ENCODE data around the gene SLC23A2. TPM values are rescaled to one million over a fixed set of nuclear protein-coding genes. Genes with fewer than 3 reads are reported as not detected.

SLC23A2 gene
- total RNA-seq, 4 donors from 2014 or later, result 5.0 to 11.6 (median 7.9) TPM

DNA sequence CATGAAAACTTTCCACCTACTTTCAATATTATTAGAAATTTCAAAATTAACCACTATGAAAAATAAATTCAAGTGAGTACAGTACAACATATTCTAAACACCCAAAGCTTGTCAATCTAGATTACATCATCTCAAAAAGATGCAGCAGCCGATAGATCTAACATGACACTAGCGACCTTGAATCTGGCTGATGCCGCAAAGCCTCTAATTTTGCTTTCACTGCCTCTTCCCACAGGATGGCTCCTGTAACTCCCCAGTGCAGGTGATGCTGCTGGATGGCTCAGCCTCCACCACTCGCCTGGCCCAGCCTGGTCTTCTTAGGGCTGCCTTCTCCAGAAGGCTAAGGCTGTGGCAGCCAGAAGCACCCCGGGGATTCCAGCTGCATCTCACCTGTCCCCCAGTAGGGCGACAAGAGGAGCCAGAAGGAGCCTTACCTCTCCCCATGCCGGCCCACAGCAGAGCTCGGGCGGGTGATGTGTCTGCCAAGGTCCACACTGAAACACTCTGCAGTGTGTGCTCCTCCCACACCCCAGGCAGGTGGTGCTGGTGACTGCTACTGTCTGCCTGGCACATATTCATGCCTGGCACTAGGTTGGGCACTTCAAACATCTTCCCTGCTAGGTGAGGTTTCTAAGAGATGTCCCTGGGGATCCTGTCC is 82.1 kb downstream of the SLC23A2 start:
- in situ Hi-C loops (cut with MboI; ENCODE audit: low pct_ligation_motif_present in 1 of 4, low pct_unique_long_range_greater_than_20kb in 1 of 4, low sequenced_read_pairs in 3 of 4), result no loop called here
- WGBS, 2 donors (ENCODE audit: low coverage in 1 of 2), result 77 to 100% methylated on average over 2 to 8 of the region's 9 CpGs
- TF ChIP-seq, protein P1, sequence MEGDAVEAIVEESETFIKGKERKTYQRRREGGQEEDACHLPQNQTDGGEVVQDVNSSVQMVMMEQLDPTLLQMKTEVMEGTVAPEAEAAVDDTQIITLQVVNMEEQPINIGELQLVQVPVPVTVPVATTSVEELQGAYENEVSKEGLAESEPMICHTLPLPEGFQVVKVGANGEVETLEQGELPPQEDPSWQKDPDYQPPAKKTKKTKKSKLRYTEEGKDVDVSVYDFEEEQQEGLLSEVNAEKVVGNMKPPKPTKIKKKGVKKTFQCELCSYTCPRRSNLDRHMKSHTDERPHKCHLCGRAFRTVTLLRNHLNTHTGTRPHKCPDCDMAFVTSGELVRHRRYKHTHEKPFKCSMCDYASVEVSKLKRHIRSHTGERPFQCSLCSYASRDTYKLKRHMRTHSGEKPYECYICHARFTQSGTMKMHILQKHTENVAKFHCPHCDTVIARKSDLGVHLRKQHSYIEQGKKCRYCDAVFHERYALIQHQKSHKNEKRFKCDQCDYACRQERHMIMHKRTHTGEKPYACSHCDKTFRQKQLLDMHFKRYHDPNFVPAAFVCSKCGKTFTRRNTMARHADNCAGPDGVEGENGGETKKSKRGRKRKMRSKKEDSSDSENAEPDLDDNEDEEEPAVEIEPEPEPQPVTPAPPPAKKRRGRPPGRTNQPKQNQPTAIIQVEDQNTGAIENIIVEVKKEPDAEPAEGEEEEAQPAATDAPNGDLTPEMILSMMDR (IDR thresholded peaks at IDR 0.05), result no peak
- TF ChIP-seq EP300 (IDR thresholded peaks at IDR 0.05; ENCODE audit: low read depth) (no peak), POLR2AphosphoS5 (IDR thresholded peaks at IDR 0.05) (no peak), POLR2A (IDR thresholded peaks at IDR 0.05) (no peak)

DNA sequence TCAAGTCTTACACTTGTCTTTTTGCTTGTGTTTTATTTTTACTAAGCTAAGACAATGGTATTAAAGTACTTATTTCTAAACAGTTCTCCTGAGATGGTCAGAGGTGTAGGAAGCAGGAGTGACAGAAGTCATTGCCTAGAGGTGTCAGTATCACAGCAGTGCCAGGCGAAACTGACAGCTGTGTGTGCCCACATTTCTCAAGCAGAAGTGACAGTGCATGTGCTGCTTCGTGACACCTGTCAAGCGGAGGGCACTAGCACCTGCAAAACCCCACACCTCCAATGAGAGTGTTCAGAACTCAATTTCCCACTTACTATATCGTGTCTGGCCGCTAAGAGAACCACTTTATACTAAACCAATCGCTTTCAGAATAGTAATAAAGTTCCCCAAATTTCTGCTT is 82.8 kb downstream of the SLC23A2 start:
- peak; percentile 38 for DNase-seq
- no peaks in the 10 kb centered on the region for H3K27me3 ChIP-seq
- WGBS, 2 donors (ENCODE audit: low coverage in 1 of 2), result 89 to 91% methylated on average over 3 to 6 of the region's 6 CpGs
- in situ Hi-C loops (cut with MboI; ENCODE audit: low pct_ligation_motif_present in 1 of 4, low pct_unique_long_range_greater_than_20kb in 1 of 4, low sequenced_read_pairs in 3 of 4), result no loop called here
- H3K36me3 ChIP-seq, result no peaks in the 10 kb centered on the region
- intact Hi-C loops (cut with DNase I; ENCODE audit: low total_unique reads), result no loop called here
- no peak overlapping the region for H3K27ac ChIP-seq
- no peak overlapping the region for H3K4me3 ChIP-seq
- peaks cover 0 to 10% (median 7%) of the 10 kb centered on the region in 4 donors for H3K4me1 ChIP-seq
- H3K9me3 ChIP-seq, result no peaks in the 10 kb centered on the region
- TF ChIP-seq, protein P1 (IDR thresholded peaks at IDR 0.05), result no peak
- no peak for TF ChIP-seq POLR2AphosphoS5 (IDR thresholded peaks at IDR 0.05)
- TF ChIP-seq POLR2A (IDR thresholded peaks at IDR 0.05), result no peak
- TF ChIP-seq EP300 (IDR thresholded peaks at IDR 0.05; ENCODE audit: low read depth), result no peak

More for the DNA sequence above, 82.1 kb downstream of the SLC23A2 start:
- H3K4me3 ChIP-seq, result no peak overlapping the region
- peaks cover 0 to 10% (median 7%) of the 10 kb centered on the region in 4 donors for H3K4me1 ChIP-seq
- H3K9me3 ChIP-seq, result no peaks in the 10 kb centered on the region
- no peaks in the 10 kb centered on the region for H3K27me3 ChIP-seq
- H3K27ac ChIP-seq, result no peak overlapping the region
- intact Hi-C loops (cut with DNase I; ENCODE audit: low total_unique reads), result no loop called here
- no peaks in the 10 kb centered on the region for H3K36me3 ChIP-seq
- no peak for DNase-seq

DNA sequence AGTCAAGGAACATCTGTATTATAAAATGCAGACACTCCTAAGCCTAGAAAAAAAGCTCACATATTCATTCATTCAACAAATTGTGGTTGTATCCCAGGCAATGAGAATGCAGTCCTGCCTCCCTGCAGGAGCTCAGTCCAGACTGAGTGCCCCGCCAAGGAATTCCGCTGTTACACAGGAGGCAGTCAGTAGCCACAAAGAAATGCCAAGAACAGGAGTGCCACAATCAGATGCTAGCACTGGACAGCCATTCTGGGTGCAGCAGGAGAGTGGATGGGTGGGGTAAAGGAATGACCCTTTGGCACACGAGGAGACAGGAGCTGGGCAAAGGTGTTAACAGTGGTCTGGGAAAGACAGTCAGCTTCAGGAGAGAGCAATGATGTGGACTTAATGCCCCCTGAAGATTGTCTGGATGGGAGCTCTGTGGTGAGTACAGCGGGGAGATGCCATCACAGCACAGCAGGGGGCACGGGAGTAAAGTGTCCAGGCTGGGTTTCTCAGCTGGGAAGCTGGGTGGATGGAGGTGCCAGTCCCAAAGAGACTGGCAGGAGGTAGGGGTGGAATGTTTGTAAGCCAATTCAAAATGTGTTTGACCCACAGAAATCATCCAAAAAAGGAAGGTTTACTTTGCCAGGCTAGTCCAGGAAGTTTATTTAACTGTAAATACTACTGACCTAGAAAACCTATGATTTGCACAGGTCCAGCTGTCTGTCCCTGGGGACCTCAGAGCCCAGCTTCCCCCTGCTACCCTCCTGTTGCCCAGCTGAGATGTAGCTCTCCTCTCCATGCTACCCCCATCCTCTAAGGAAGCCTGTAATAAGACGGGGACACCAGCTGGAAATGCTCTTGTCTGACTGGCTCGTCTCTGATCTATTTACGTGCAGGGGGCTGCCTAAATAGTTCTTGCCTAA is 84.1 kb downstream of the SLC23A2 start:
- WGBS, 2 donors (ENCODE audit: low coverage in 1 of 2), result 63% methylated on average over 8 of the region's 8 CpGs; no CpG with 5 or more reads in 1 of the 2 donors
- TF ChIP-seq EP300 (IDR thresholded peaks at IDR 0.05; ENCODE audit: low read depth), result no peak
- DNase-seq, result no peak
- intact Hi-C loops (cut with DNase I; ENCODE audit: low total_unique reads) (no loop called here), in situ Hi-C loops (cut with MboI; ENCODE audit: low pct_ligation_motif_present in 1 of 4, low pct_unique_long_range_greater_than_20kb in 1 of 4, low sequenced_read_pairs in 3 of 4) (no loop called here)
- Histone ChIP-seq H3K4me3 (no peak overlapping the region), H3K27ac (no peak overlapping the region), H3K36me3 (no peaks in the 10 kb centered on the region), H3K4me1 (peaks cover 0 to 10% (median 7%) of the 10 kb centered on the region in 4 donors), H3K9me3 (no peaks in the 10 kb centered on the region), H3K27me3 (no peaks in the 10 kb centered on the region)

DNA sequence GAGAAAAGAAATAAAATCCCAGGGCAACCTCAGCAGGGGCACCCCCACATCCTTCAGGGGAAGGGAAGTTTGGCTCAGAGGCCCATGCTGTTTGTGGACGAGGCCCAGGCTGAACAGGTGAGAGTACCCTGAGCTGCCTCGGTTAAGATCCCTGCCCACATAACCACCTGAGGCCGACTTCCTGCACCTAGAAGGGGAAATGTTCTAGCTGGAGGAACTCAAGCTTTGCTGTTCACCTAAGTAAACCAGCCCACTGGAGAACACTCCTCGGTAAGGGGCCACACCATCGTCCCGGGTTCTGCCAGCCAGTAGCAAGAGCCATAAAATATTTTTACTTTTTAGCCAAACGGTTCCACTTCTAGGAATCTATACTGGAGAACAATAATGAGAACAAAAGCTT is 88.2 kb downstream of the SLC23A2 start:
- in situ Hi-C loops (cut with MboI; ENCODE audit: low pct_ligation_motif_present in 1 of 4, low pct_unique_long_range_greater_than_20kb in 1 of 4, low sequenced_read_pairs in 3 of 4), result no loop called here
- TF ChIP-seq POLR2A (IDR thresholded peaks at IDR 0.05) (no peak), POLR2AphosphoS5 (IDR thresholded peaks at IDR 0.05) (no peak), EP300 (IDR thresholded peaks at IDR 0.05; ENCODE audit: low read depth) (no peak)
- TF ChIP-seq, protein P1 (IDR thresholded peaks at IDR 0.05), result no peak
- intact Hi-C loops (cut with DNase I; ENCODE audit: low total_unique reads), result no loop called here
- no peaks in the 10 kb centered on the region for H3K36me3 ChIP-seq
- no peak overlapping the region for H3K27ac ChIP-seq
- H3K4me1 ChIP-seq, result peaks cover 0 to 10% (median 7%) of the 10 kb centered on the region in 4 donors
- H3K9me3 ChIP-seq, result no peaks in the 10 kb centered on the region
- 83 to 100% methylated on average over 2 to 7 of the region's 7 CpGs for WGBS, 2 donors (ENCODE audit: low coverage in 1 of 2)
- H3K27me3 ChIP-seq, result no peaks in the 10 kb centered on the region
- DNase-seq, result no peak
- H3K4me3 ChIP-seq, result no peak overlapping the region
